Superior temporal gyrus (tissue), 1 donor: Measurements from ENCODE around the gene FARP1.

ENCODE experiments used
- DNase-seq: peaks from one replicate; pipeline ENCODE4 v3.0.0-alpha.2; 2016; ENCODE audit errors: extremely low spot score

Gene FARP1

DNA sequence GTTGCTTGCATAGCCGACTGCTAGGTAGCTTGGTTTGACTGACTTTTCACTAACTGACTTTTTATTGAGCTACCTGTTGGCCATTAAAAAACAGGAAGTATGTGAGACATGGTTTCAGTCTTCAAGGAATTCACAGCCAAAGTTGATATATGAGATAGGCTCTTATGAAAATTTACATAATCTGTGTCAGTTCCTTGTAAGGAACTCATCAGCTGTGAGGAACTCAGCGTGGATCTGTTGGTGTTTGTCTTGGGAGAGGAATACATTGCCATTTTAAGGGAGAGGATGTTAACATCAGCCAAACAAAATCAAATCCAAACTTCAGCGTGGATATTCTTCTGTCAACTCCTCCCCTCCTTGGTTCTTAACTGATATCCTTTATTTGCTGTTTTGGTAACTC is 32.1 kb downstream of the FARP1 start:
- no peak for DNase-seq

- no peak for DNase-seq
Observed at GRCh38 chr13:98175823-98176222, 32.9 kb downstream of the FARP1 start.

DNA sequence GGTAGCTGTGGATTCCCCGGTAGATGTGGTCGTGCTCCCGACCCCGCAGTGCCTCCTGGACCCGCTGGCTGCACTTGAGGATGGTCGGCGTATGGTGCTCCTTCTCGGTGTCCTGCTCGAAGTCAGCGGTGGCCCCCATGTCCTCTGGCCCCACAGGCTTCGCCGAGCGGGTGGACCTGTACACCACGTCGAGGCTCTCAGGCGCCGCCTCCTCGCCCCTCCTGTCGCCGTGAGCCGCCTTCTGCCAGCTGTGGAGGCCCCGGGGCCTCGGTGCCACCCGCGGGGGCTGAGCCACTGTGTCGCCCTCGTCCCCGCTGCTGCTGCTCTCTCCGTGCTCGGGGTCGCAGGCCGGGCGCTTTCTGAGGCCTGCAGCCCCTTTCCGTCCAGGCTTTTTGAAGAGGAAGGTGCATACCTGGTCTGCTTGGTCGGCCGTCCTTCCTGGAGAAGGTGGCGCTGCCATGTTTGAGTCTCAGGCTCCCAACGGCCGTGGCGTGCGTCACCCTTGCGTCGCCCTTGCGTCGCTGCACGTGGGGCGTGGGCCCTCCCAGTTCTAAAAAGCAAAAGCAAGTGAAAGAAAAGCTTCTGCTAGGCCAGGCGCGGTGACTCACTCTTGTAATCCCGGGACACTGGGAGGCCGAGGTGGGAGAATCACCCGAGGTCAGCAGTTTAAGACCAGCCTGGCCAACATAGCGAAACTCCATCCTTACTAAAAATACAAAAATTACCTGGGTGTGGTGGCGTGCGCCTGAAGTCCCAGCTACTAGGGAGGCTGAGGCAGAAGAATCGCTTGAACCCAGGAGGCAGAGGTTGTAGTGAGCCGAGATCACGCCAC is 34.1 kb downstream of the FARP1 start, which contains the start of gene RNF113B:
Gene RNF113B, minus strand, starts transcription at position 493 of the 832 bp plus-strand sequence. Its CDS starts 33 bp downstream, at position 460.
- no peak for DNase-seq

DNA sequence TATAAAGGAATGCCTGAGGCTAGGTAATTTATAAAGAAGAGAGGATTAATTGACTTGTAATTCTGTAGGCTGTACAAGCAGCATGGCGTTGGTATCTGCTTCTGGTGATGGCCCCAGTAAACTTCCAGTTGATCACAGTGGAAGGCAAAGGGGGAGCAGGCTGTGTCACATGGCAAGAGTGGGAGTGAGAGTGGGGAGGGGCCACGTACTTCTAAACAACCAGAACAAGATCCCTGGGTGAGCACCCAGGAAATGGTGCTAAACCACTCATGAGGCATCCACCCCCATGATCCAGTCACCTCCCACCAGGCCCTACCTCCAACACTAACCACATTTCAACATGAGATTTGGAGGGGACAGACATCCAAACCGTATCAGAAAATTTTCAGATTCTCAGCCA is 37.2 kb downstream of the FARP1 start:
- DNase-seq: no peak

DNA sequence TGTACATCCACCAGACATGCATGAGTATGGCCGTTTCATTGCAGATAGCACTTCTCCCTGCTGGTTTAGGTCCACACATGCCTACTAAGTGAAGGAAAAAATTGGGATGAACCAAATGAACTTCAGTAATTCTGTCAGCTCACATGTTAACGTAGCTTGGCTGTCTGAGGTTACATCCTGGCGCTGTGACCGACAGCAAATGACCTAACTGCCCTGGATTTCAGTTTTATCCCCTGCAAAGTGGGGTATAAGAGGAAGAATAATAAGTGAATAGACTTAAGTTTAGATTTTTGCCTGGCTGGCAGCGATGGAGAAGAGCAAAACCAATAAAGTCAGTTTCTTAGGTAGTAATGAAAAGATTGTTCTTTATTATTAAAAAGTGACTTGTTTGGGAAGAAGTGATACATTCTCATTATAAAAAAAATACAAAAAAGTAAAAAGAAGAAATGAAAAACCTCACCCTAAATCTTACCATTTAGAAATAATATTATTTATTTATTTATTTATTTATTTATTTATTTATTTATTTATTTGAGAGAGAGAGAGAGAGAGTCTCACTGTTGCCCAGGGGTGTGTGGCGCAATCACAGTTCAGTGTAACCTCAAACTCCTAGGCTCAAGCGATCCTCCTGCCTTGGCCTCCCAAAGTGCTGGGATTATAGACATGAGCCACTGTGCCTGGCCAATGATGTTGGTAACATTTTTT is 38.4 kb downstream of the FARP1 start:
- DNase-seq: no peak

GRCh38 chr13:98182153-98182552 is 39.3 kb downstream of the FARP1 start:
- DNase-seq: no peak

DNA sequence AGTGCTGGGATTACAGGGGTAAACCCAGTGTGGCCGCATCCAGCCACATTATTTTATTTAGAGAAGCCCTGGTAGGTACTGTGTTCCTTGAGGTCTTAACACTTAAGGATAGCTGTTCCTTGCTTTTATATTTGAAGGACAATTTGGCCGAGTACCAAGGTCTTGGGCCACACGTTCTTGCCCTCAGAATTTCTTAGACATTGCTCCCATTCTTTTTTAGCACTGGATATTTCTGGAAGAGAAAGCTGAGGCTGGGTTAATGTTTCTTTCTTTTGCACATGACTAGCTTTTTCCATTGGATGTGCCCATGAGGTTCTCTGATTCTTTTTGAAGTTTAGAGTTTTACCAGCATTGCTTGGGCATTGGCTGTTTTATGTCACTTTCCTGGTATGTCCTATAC is 39.7 kb downstream of the FARP1 start:
- DNase-seq: no peak

- DNase-seq: no peak
Observed at GRCh38 chr13:98184792-98185191, 41.9 kb downstream of the FARP1 start.

GRCh38 chr13:98187155-98187964 is 44.5 kb downstream of the FARP1 start:
- no peak for DNase-seq

DNA sequence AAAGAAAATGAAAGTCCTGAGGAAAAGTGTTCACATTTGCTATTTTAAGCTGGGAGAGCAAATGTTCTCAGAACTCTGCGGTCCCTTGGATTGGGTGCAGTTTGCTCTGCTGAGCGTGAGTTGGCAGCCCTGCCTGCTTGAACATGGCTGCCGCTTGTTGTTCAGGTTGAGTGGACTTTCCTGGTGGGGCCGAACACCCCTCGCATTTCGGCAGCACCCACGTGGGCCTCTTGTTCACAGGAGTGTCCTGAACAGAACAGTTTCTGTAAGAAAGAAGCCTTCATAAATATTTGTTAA is 45.0 kb downstream of the FARP1 start:
- DNase-seq: peak; percentile 60

GRCh38 chr13:98188544-98189166 is 45.8 kb downstream of the FARP1 start:
- no peak for DNase-seq

- no peak for DNase-seq
Observed at GRCh38 chr13:98189841-98190505, 47.1 kb downstream of the FARP1 start.

- DNase-seq: no peak
Observed at GRCh38 chr13:98190889-98191444, 48.1 kb downstream of the FARP1 start.

GRCh38 chr13:98192008-98192407 is 49.1 kb downstream of the FARP1 start:
- DNase-seq: no peak

DNA sequence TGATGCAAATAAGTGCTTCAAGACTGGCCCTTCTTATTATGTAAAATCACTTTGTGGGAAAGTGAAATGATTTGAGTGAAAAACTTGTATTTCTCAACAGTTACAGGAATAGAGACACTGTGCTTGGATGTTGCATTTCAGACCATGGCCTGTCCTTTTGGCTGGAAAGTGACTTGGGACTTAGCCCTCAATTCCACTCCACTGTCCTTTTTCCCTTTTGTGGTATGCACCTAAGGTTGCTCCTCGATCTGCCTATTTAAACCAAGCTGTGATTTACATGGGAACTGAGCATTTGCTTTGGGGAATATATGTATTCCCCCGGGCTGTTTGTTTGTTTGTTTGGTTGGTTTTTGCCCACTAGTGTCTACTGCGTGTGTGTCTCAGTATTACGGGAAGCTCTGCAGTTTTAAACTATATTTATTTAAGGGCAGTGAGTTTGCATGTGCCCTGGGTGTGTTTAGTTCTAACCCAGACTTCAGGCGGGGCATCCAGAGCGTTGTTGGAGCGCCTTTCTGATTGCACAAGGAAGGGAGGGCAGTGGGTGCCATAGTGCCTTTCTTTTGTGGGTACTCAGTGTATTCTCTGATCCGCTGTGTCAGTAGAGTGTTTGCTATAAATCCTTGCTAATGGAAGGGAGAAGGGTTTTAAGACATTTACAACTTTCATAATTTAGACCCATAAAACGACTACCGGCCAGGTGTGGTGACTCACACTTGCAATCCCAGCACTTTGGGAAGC is 52.3 kb downstream of the FARP1 start:
- no peak for DNase-seq

DNA sequence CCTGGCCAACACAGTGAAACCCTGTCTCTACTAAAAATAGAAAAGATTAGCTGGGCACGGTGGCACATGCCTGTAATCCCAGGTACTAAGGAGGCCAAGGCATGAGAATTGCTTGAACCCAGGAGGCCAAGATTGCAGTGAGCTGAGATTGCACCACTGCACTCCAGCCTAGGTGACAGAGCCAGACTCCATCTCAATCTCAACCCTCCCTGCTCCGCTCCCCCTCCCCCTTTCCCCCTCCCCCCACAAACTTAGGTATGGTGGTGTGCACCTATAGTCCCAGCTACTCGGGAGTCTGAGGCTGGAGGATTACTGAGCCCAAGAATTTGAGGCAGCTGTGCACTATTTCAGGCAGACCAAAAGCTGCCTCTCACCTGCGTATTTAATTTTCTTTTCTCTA is 55.8 kb downstream of the FARP1 start:
- DNase-seq: no peak

GRCh38 chr13:98199480-98199879 is 56.6 kb downstream of the FARP1 start:
- DNase-seq: no peak

GRCh38 chr13:98200211-98200878 is 57.5 kb downstream of the FARP1 start:
- DNase-seq: no peak

DNA sequence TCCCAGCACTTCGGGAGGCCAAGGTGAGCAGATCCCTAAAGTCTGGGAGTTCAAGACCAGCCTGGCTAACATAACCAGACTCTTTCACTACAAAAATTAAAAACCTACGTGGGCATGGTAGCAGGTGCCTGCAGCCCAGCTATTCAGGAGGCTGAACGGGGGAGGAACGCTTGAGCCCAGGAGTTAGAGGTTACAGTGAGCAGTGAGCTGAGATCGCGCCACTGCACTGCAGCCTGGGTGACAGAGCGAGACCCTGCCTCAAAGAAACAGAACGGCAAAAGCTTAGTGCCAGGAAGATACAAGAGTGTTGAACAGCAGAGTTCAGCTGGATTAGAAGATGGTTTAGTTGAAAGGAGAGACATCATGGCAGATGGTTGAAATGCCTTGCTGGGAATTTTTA is 58.3 kb downstream of the FARP1 start:
- no peak for DNase-seq

DNA sequence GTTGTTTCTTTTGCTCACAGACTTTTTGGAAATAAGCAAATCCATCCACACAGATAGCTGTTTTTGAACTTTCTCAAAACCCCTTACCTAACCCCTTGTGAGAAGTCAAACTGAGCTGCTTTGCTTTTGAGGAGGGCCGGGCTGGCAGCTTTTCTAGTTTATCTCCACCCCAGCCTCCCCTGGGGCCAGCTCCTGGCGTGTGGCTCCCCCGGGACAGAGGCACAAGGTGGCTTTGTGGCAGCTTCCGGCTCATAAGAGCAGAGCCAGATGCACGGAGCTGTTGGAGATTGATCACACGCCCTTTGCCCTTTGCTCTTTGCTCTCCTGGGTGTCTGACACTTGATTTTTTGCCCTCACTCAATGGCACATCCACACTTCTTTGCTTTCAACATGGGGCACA is 59.1 kb downstream of the FARP1 start:
- no peak for DNase-seq
